HCT116 (cell line): ENCODE data around the gene MAGEB2. TPM values are rescaled to one million over a fixed set of nuclear protein-coding genes. Genes with fewer than 3 reads are reported as not detected.
"Not testable (repeated sequence)": the region's sequence is repeated elsewhere in the genome, so short reads cannot be mapped to it uniquely, and the experiment has no call there.

Source experiments
- ATAC-seq: fragments of 200-7000 bp; cut with Tn5 transposase; 2 replicates; pipeline ENCODE4 v1.9.1; 2020; ENCODE audit warnings: mild to moderate bottlenecking, moderate library complexity
- BruUV-seq: library from RNA; stranded (reverse); fragments of 400-500 nt; replicated peaks from 2 replicates; lab custom pipeline; 2021; lab: Mats Ljungman, UMichigan
- CTCF ChIA-PET: fragments of 300-600 bp; sonication (Branson Sonifier 250); formaldehyde crosslinking; loops from one replicate; lab custom pipeline; 2021; ENCODE audit warnings: antibody characterized with exemption; lab: Charles Lee
- POLR2A ChIA-PET: fragments of 300-600, 350-600 bp; sonication (Branson Sonifier 250); formaldehyde crosslinking; loops from one replicate; lab custom pipeline; 2021; ENCODE audit warnings: antibody characterized with exemption; lab: Charles Lee
- RAD21 ChIA-PET, 2 experiments: fragments of 300-600 bp; sonication (Branson Sonifier 250); formaldehyde crosslinking; loops; one replicate each; lab custom pipeline; 2023; ENCODE audit warnings: low total read pairs in 2 of 2; ENCODE audit not compliant: uncharacterized antibody in 2 of 2, unreplicated experiment in 2 of 2, low non-redundant PET in 1 of 2; lab: Charles Lee
- DNase-seq: peaks from one replicate; pipeline ENCODE4 v3.0.0-alpha.2; 2010; ENCODE audit warnings: low read depth, low spot score
- H2AFZ ChIP-seq: fragments of 200-600 bp; shearing (Covaris generic), sonication (generic); 2 replicates; pipeline ENCODE4 v1.6.1; 2017; ENCODE audit warnings: low read depth, mixed run types, mixed read lengths, antibody characterized with exemption, low read length; ENCODE audit not compliant: poor library complexity, severe bottlenecking
- H3K27ac ChIP-seq: 2 replicates; pipeline ENCODE4 v1.5.1; 2012; ENCODE audit warnings: low read depth, low read length
- H3K27me3 ChIP-seq: fragments of 200-600 bp; sonication (generic); 2 replicates; pipeline ENCODE4 v1.6.1; 2016; ENCODE audit warnings: mixed run types, low read length, mixed read lengths; ENCODE audit not compliant: insufficient read depth
- H3K36me3 ChIP-seq, 2 experiments: fragments of 200-500 bp in 1 of 2; fragments of 200-600 bp in 1 of 2; sonication (Bioruptor generic) in 1 of 2; sonication (generic) in 1 of 2; 2 replicates each; pipeline versions ENCODE4 v1.5.1 to v1.6.1; 2014 to 2016; ENCODE audit warnings: low read length in 2 of 2, inconsistent platforms in 1 of 2, mixed read lengths in 1 of 2, mixed run types in 1 of 2; ENCODE audit not compliant: insufficient read depth in 2 of 2, control insufficient read depth in 1 of 2
- H3K4me1 ChIP-seq, 2 experiments: fragments of 200-600 bp in 1 of 2; sonication (generic) in 1 of 2; 2 replicates each; pipeline versions ENCODE4 v1.5.1 to v1.6.1; 2012 to 2017; ENCODE audit warnings: low read length in 2 of 2, inconsistent platforms in 1 of 2, mild to moderate bottlenecking in 1 of 2, mixed read lengths in 1 of 2, mixed run types in 1 of 2, moderate library complexity in 1 of 2; ENCODE audit not compliant: insufficient read depth in 2 of 2, control insufficient read depth in 1 of 2
- H3K4me2 ChIP-seq: fragments of 200-600 bp; sonication (generic); 2 replicates; pipeline ENCODE4 v1.6.1; 2017; ENCODE audit warnings: mixed run types, low read length, mixed read lengths
- H3K4me3 ChIP-seq, 2 experiments: fragments of 200-600 bp in 1 of 2; sonication (generic) in 1 of 2; replicated peaks in 1 of 2; 2 replicates each; pipeline ENCODE4 v1.5.1; 2011 to 2016; ENCODE audit warnings: low read length in 2 of 2, control low read depth in 1 of 2, low read depth in 1 of 2, mild to moderate bottlenecking in 1 of 2, mixed read lengths in 1 of 2, mixed run types in 1 of 2
- H3K79me2 ChIP-seq: fragments of 200-600 bp; sonication (generic); 2 replicates; pipeline ENCODE4 v1.6.1; 2017; ENCODE audit warnings: mild to moderate bottlenecking, mixed run types, low read length, moderate library complexity, mixed read lengths; ENCODE audit not compliant: insufficient read depth
- H3K9ac ChIP-seq: fragments of 200-600 bp; sonication (generic); 2 replicates; pipeline ENCODE4 v1.6.1; 2016; ENCODE audit warnings: low read length, mixed read lengths
- H3K9me2 ChIP-seq: fragments of 200-600 bp; sonication (generic), shearing (Covaris generic); 2 replicates; pipeline ENCODE4 v1.6.1; 2017; ENCODE audit warnings: mixed run types, mild to moderate bottlenecking, moderate library complexity; ENCODE audit not compliant: insufficient read depth
- H3K9me3 ChIP-seq, 2 experiments: fragments of 200-500 bp in 1 of 2; fragments of 200-600 bp in 1 of 2; sonication (Bioruptor generic) in 1 of 2; sonication (generic) in 1 of 2; 2 replicates each; pipeline ENCODE4 v1.6.1; 2014 to 2017; ENCODE audit warnings: low read length in 2 of 2, mixed read lengths in 2 of 2, inconsistent platforms in 1 of 2, low read depth in 1 of 2, mild to moderate bottlenecking in 1 of 2, mixed run types in 1 of 2, moderate library complexity in 1 of 2; ENCODE audit not compliant: control insufficient read depth in 1 of 2, insufficient read depth in 1 of 2
- H4K20me1 ChIP-seq: fragments of 200-600 bp; sonication (generic), shearing (Covaris generic); 2 replicates; pipeline ENCODE4 v1.6.1; 2017; ENCODE audit warnings: mixed run types, mild to moderate bottlenecking, moderate library complexity; ENCODE audit not compliant: insufficient read depth
- CTCF ChIP-seq, 3 experiments: fragments of 200-600 bp in 1 of 3; sonication (generic) in 1 of 3; IDR thresholded peaks in 2 of 3; conservative IDR thresholded peaks in 1 of 3; 2 replicates each; pipeline ENCODE4 v1.5.1; 2012 to 2017; ENCODE audit warnings: low read depth in 2 of 3, low read length in 2 of 3, antibody characterized with exemption in 1 of 3, borderline replicate concordance in 1 of 3, control low read depth in 1 of 3, mild to moderate bottlenecking in 1 of 3, mixed read lengths in 1 of 3, mixed run types in 1 of 3, moderate library complexity in 1 of 3; ENCODE audit not compliant: insufficient read depth in 1 of 3
- RAD21 ChIP-seq: IDR thresholded peaks from 2 replicates; pipeline ENCODE4 v1.6.1; 2012; ENCODE audit warnings: low read depth, mild to moderate bottlenecking
- ZNF274 ChIP-seq: fragments of 200-500 bp; sonication (Bioruptor generic); IDR thresholded peaks from 2 replicates; pipeline ENCODE4 v1.6.1; 2014; ENCODE audit warnings: mild to moderate bottlenecking, low read depth, low read length, inconsistent platforms
- intact Hi-C: fragments of 100-400 bp; cut with micrococcal nuclease; formaldehyde crosslinking; loops from 2 replicates; pipeline ENCODE4 v1.10.0; 2022
- total RNA-seq: library from RNA; stranded (reverse); gene quantifications from one replicate; pipeline ENCODE4 v1.2.1, GENCODE V29; 2021; ENCODE audit not compliant: unreplicated experiment

Gene MAGEB2
- total RNA-seq, 1 experiment from 2014 or later = 138 TPM

- H3K79me2 ChIP-seq, ATAC-seq, CTCF ChIA-PET, DNase-seq, intact Hi-C loops, POLR2A ChIA-PET, H3K36me3 ChIP-seq, RAD21 ChIA-PET, H3K4me3 ChIP-seq, H3K4me1 ChIP-seq, H3K27me3 ChIP-seq, H3K27ac ChIP-seq, H4K20me1 ChIP-seq, H3K9ac ChIP-seq, BruUV-seq, H3K9me3 ChIP-seq, H3K4me2 ChIP-seq, H3K9me2 ChIP-seq, H2AFZ ChIP-seq: not testable (repeated sequence)
Observed at GRCh38 chrX:30193910-30194309, 21.5 kb upstream of the MAGEB2 start.

- H3K9ac ChIP-seq = no peak overlapping the region
- CTCF ChIA-PET = interaction anchor here (0.8 to 1.6 kb wide), 3 partner anchors 9 to 54 kb away, joined by 3 to 7 read pairs (median 4); no protein-coding TSS in a partner anchor
- TF ChIP-seq RAD21 = peak; percentile 58
- TF ChIP-seq ZNF274 = no peak
- peak in 2 of 3 experiments; percentile 14 to 47; a peak in 3 of 6 replicates for TF ChIP-seq CTCF (IDR thresholded peaks at IDR 0.05 in 2 of 3, conservative IDR thresholded peaks at IDR 0.05 in 1 of 3; ENCODE audit: borderline replicate concordance in 1 of 3, insufficient read depth in 1 of 3, low read depth in 2 of 3, low read length in 2 of 3)
- ATAC-seq (peak; percentile 83), DNase-seq (peak; percentile 7)
- no peaks in the 10 kb centered on the region for H4K20me1 ChIP-seq
- no peaks in the 10 kb centered on the region for H3K9me3 ChIP-seq
- no peaks in the 10 kb centered on the region for H3K27me3 ChIP-seq
- H3K9me2 ChIP-seq = no peaks in the 10 kb centered on the region
- no peak overlapping the region for H3K4me3 ChIP-seq
- RAD21 ChIA-PET = no interaction called here
- no TSS peak for BruUV-seq
- H3K36me3 ChIP-seq = no peaks in the 10 kb centered on the region
- H3K27ac ChIP-seq = no peak overlapping the region
- POLR2A ChIA-PET = no interaction called here
- no peaks in the 10 kb centered on the region for H3K4me1 ChIP-seq
- no peaks in the 10 kb centered on the region for H3K79me2 ChIP-seq
- intact Hi-C loops = no loop called here
- no peak overlapping the region for H2AFZ ChIP-seq
- no peak overlapping the region; the same call in 1 of the 2 replicates for H3K4me2 ChIP-seq
Observed at GRCh38 chrX:30196322-30196721, 19.0 kb upstream of the MAGEB2 start.
